GM04503 (cell line): Measurements from ENCODE around the gene TSC22D3.

Source experiments
- DNase-seq: peaks from one replicate; pipeline ENCODE4 v3.0.0-alpha.2; 2012; ENCODE audit warnings: low read depth

Gene TSC22D3

GRCh38 chrX:107760304-107761077 is 15.1 kb downstream of the TSC22D3 start:
- no peak for DNase-seq

GRCh38 chrX:107758231-107758766 is 17.3 kb downstream of the TSC22D3 start:
- no peak for DNase-seq

DNA sequence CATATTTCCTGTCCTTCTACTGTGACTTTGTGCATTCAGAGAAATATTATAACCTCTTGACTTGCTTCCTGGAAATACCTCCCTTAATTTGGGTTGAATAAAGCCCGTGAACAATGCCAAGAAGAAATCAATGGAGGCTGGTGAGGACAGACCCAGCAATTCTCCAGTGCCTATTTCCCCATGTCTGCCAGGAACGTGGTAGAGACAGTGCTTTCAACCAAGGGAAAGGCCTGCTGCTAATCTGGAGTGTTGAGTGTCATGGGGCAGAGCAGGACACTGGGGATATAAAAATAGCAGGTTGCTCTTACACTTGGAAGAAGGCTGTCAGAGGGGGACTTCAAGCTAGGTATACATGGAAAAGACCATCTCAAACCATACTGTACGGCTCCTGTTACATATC is 19.9 kb downstream of the TSC22D3 start:
- DNase-seq: no peak

GRCh38 chrX:107753187-107753586 is 22.4 kb downstream of the TSC22D3 start:
- no peak for DNase-seq

DNA sequence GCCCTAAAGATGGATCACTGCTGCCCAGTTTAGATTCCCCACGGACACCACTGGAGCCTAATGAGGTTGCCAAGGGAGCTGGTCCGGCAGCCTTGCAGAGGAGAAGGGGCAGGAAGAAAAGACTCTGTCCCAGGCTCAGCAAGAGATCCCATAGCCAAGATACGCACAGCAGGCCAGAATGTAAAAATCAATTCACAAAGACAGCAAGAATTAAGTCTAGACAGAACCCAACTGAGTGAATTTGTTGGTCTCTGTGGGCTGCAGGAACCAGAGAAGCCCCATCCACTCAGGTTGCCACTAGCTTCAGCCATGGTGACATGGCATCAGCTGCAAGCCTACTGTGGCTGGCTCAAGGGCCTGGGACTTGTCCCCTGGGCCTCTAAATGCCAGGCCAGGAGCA is 22.9 kb downstream of the TSC22D3 start:
- no peak for DNase-seq

DNA sequence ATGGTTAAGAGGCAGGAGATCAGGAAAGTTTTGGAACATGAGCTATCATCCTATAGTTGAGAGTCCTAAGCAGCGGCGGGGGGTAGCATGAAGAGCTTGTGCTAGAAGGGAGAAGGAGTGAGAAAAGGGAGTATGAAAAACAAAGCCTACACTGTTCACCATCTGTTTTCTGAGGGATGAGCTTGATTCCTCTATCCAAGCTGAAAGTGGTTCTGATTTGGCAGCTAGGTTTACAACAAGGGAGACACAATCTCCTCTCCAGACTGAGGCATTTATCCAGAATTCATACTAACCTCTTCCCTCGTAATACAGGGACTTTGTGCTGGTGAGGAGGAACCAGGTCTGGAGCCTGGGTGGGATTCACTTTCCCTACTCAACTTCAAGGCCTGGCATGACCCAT is 23.5 kb downstream of the TSC22D3 start:
- no peak for DNase-seq

GRCh38 chrX:107750861-107751445 is 24.6 kb downstream of the TSC22D3 start:
- DNase-seq: no peak

- no peak for DNase-seq
Measured at GRCh38 chrX:107750263-107750662, 25.3 kb downstream of the TSC22D3 start.

GRCh38 chrX:107748506-107748905 is 27.1 kb downstream of the TSC22D3 start:
- DNase-seq: no peak

DNA sequence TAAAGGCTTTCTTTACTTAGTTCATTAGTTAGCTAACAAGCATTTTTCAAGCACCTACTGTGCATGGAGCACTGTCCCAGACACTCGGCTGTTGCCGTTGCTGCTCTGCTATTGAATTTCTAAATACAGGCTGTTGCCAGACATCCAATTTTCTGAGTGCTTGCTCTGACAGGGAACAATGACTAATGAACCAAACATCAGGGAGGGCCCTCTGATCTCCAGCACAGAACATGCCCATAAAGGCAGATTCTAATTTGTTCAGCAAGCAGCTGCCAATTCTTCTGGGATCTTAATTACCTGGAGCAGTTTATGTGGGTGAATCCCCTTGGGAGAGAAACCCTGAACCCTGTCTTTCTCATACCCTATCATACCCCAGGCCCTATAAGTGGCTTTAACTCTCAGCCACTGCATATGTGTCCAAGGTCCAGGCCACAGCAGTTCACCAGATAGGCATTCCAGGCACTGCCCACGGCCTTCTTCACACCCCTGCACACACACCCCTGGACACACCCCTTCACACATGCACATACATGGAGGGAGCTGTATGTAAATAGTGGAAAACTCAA is 27.9 kb downstream of the TSC22D3 start:
- DNase-seq: no peak

DNA sequence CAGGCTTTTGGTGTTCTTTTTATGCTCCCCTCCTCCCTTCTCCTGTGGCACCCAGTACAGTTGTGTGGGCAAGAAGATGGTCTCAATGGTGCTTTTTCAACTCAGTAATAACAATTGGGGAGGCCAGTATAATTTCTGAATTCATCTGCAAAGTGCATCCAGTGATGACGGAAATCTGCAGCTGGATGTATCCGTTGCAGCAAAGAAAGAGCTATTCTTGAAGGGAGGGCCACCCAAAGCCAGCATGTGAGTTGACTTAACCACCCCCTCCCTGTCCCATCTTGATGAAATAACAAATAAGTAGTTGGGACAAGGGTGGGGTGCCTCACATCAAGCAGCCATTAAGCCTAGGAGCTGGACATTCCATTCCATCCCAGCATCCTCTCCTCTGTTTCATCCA is 30.7 kb downstream of the TSC22D3 start:
- DNase-seq: no peak

DNA sequence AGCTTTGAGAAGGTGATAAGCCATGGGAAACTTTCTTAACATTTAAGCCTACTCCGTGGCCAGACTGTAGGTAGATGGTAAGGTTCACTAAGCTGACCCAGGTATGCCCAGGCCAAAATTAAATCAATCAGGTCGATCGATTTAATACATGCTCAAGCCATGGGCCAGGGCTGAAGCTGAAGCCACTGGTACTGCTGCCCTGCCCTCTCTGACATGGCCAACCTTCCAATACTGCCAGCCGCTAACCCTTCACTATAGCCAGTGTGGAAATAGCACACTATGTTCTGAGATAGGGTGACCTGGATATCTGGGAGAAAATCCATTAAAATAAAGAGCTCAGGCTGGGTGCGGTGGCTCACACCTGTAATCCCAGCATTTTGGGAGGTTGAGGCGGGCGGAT is 31.6 kb downstream of the TSC22D3 start:
- no peak for DNase-seq

DNA sequence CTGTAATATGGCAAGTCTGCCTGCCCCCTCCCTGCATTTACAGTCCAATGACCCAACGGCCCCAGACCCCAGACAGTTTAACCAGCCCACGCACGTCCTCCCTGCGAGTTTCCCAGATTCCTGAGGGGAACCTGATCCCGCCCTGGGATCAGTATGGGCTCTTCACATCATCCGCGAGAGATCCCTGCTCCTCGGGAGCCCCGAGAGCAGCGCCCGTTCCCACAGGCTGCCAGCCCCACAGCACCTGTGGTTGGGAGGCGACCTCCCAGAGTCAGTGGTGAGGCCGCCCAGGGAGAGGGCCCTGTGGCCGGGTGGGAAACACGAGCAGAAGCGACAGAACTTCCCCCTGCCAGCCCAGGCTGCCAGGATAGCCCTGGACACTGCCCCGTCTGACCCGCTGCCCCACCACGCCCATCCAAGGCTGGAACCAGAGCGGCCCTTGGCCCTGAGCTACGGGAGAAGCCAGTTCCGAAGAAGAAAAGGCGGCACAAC is 32.8 kb downstream of the TSC22D3 start:
- no peak for DNase-seq

DNA sequence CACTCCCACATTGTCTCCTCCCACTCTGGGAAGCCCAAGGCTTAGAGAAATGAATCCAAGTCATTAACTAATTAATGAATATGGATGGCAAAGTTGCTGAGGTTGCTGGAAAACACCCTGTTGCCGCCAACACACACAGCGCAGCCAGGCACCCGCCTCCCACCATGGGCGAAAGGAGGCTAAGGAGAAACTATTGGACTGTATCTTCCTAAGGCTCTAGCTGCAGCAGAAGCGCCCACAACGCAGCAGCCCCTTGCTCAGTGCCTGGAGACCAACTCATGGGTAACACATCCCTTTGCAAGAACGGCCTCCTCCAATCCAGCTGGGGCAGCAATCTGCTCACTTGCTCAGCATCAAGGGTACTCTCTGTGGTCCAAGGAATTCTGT is 34.2 kb downstream of the TSC22D3 start:
- DNase-seq: no peak

DNA sequence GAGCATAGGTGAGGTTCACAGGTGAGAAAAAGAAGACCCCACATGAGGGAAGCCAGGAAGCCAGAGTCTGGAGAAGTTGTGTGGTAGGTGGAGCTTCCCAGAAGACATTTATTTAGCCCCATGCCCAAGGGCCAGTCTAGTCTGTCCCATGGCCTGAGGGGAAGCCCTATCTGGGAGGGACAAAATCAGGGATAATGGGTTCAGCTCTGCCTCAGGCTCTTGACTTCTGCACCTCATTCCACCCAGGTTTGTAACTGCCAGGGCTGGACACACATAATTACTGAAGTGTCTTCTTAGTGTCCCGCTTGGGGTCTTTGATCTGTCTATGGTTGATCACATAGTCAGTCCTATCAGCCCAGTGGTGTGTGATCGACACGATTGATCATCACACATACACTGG is 36.0 kb downstream of the TSC22D3 start:
- no peak for DNase-seq

DNA sequence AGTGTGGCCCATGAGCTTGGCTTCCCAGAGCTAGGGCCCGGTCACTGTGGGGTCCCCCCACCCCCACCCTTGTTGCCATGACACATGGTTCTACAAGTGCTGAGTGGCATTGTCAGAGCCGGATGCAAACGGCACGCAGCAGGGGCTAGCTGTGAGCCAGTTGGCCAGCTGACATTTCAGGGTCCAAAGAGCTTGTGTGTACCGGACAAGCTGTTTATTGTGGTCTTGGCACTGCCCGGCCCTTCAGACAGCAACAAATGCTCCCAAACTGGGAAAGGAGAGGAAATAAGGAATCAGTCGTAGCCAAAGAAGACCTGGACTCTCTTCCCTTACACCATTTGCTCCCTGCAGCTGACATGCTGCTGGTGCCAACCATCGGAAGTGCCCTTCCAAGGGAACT is 36.8 kb downstream of the TSC22D3 start:
- no peak for DNase-seq

- DNase-seq: no peak
Measured at GRCh38 chrX:107738272-107738671, 37.3 kb downstream of the TSC22D3 start.

- DNase-seq: no peak
Measured at GRCh38 chrX:107736781-107737531, 38.6 kb downstream of the TSC22D3 start.

- no peak for DNase-seq
Measured at GRCh38 chrX:107734646-107735045, 40.9 kb downstream of the TSC22D3 start.

- DNase-seq: no peak
Measured at GRCh38 chrX:107733686-107734085, 41.9 kb downstream of the TSC22D3 start.

DNA sequence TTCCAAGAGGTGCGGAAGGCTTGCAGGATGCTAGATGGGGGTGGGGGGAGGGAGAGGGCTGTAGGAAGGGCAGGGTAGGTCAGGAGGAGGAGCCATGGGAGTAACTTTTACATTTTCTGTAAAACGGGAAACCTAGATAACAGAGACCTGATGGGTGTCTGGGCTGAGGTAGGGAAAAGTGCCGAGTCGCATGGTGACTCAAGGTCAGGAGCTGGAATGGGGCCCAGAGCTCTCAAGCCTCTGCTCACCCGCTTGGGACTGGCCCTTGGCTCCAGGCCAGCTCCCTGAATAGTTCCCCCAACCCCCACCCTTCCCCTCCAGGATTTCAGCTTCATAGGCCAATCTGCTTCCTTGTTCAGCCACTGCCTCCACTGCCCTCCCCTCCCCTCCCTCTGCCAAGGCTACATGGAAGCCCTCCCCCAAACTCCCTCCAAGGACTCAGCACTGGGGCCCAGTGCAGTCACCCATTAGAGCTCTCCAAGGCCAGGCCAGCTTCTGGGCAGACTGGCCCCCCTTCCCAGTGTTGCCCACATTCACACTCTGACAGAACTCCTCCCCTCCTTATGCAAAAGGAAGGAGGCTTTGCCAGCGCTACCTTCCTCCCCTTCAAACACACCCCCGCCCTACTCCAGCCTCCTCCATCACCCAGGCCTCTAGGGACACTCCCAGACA is 43.6 kb downstream of the TSC22D3 start:
- DNase-seq: no peak
